ACHN (cell line): Measurements from ENCODE around the gene SPOUT1.
"Not testable (repeated sequence)": the region's sequence is repeated elsewhere in the genome, so short reads cannot be mapped to it uniquely, and the experiment has no call there.

ENCODE experiments used
- DNase-seq: peaks from one replicate; pipeline ENCODE4 v3.0.0-alpha.2; 2015
- in situ Hi-C: cut with HindIII; loops from 2 replicates; pipeline ENCODE4 v1.10.0; 2017; ENCODE audit warnings: low sequenced_read_pairs, low pct_ligation_motif_present, low pct_unique_long_range_greater_than_20kb

The SPOUT1 gene

GRCh38 chr9:128818839-128819715, 10.5 kb downstream of the SPOUT1 start:
- in situ Hi-C loops: no loop called here
- DNase-seq: no peak

GRCh38 chr9:128818099-128818838, 11.3 kb downstream of the SPOUT1 start, which contains the start of gene ENDOG:
Gene ENDOG (plus strand): TSS chr9:128818500. CDS start chr9:128818685, 185 bp downstream.
- peak; percentile 95 for DNase-seq
- in situ Hi-C loops: no loop called here

- no peak for DNase-seq
- in situ Hi-C loops: no loop called here
These were observed 18.7 kb downstream of the SPOUT1 start for GRCh38 chr9:128810873-128811272.

- no peak for DNase-seq
- in situ Hi-C loops: no loop called here
These were observed 19.8 kb downstream of the SPOUT1 start for GRCh38 chr9:128809831-128810230.

- in situ Hi-C loops: no loop called here
- DNase-seq: no peak
These were observed 20.5 kb downstream of the SPOUT1 start for GRCh38 chr9:128809036-128809599.

GRCh38 chr9:128808543-128808942, 21.1 kb downstream of the SPOUT1 start:
- no peak for DNase-seq
- in situ Hi-C loops: no loop called here

- in situ Hi-C loops: no loop called here
- DNase-seq: no peak
These were observed 21.8 kb downstream of the SPOUT1 start for GRCh38 chr9:128807827-128808226.

GRCh38 chr9:128805661-128806060, 23.9 kb downstream of the SPOUT1 start:
- no peak for DNase-seq
- in situ Hi-C loops: no loop called here

GRCh38 chr9:128802482-128802881, 27.1 kb downstream of the SPOUT1 start:
- in situ Hi-C loops: no loop called here
- no peak for DNase-seq

GRCh38 chr9:128800061-128800460, 29.5 kb downstream of the SPOUT1 start:
- in situ Hi-C loops: no loop called here
- DNase-seq: no peak

- DNase-seq: no peak
- in situ Hi-C loops: no loop called here
These were observed 30.7 kb downstream of the SPOUT1 start for GRCh38 chr9:128798896-128799295.

- in situ Hi-C loops: not testable (repeated sequence)
These were observed 34.6 kb downstream of the SPOUT1 start for GRCh38 chr9:128794961-128795360.

GRCh38 chr9:128792978-128793686, 36.5 kb downstream of the SPOUT1 start:
- in situ Hi-C loops: no loop called here
- no peak for DNase-seq

More at GRCh38 chr9:128794961-128795360, 34.6 kb downstream of the SPOUT1 start:
- DNase-seq: not testable (repeated sequence)

GRCh38 chr9:128792134-128792533, 37.5 kb downstream of the SPOUT1 start:
- in situ Hi-C loops: no loop called here
- no peak for DNase-seq

- DNase-seq: no peak
- in situ Hi-C loops: no loop called here
These were observed 39.1 kb downstream of the SPOUT1 start for GRCh38 chr9:128790536-128790935.

- in situ Hi-C loops: no loop called here
- no peak for DNase-seq
These were observed 41.1 kb downstream of the SPOUT1 start for GRCh38 chr9:128788445-128788844.

GRCh38 chr9:128787659-128788058, 41.9 kb downstream of the SPOUT1 start:
- no peak for DNase-seq
- in situ Hi-C loops: no loop called here

- peak; percentile 77 for DNase-seq
- in situ Hi-C loops: no loop called here
These were observed 42.7 kb downstream of the SPOUT1 start, which contains the start of gene TBC1D13 for GRCh38 chr9:128786681-128787601. Gene TBC1D13 (plus strand): TSS chr9:128787253. CDS start chr9:128787354, 101 bp downstream.
